ENCODE data around the gene ACOT2.
"Not testable (repeated sequence)": the region's sequence is repeated elsewhere in the genome, so short reads cannot be mapped to it uniquely, and the experiment has no call there.

GRCh38 chr14:73573740-73574139 lies 4.7 kb downstream of the ACOT2 start:
- TF ChIP-seq CTCF, POLR2A (IDR thresholded peaks at IDR 0.05): not testable (repeated sequence)

Measured in body of pancreas (tissue), 4 donors.